Uterus (tissue), 2 donors: Measurements from ENCODE around the gene AADACL4.

ENCODE experiments used
- CTCF ChIP-seq, 4 experiments: fragments of 200-600 bp in 2 of 4; fragments of 450-650 bp in 2 of 4; sonication (generic) in 2 of 4; IDR thresholded peaks; one replicate each; pipeline ENCODE4 v1.5.1; 2016 to 2019; ENCODE audit warnings: antibody characterized with exemption in 4 of 4, mild to moderate bottlenecking in 2 of 4, moderate library complexity in 1 of 4
- POLR2A ChIP-seq, 2 donors: fragments of 450-650 bp; IDR thresholded peaks; one replicate each; pipeline ENCODE4 v1.6.1; 2016; ENCODE audit warnings: antibody characterized with exemption in 2 of 2, mild to moderate bottlenecking in 1 of 2, moderate library complexity in 1 of 2

GRCh38 chr1:12657060-12657884 is 13.4 kb downstream of the AADACL4 start:
- no peak for TF ChIP-seq CTCF (IDR thresholded peaks at IDR 0.05)
- no peak for TF ChIP-seq POLR2A (IDR thresholded peaks at IDR 0.05)
